Astrocyte (in vitro differentiated cells and primary cell): ENCODE data around the gene NEMP2.

Source experiments
- EZH2 ChIP-seq: IDR thresholded peaks from 2 replicates; pipeline ENCODE4 v1.6.1; 2012; ENCODE audit warnings: mild to moderate bottlenecking, low read length, inconsistent platforms; ENCODE audit not compliant: insufficient read depth
- TF ChIP-seq, protein P1 (sequence below): IDR thresholded peaks from 2 replicates; pipeline ENCODE4 v1.5.1; 2011; ENCODE audit warnings: low read depth, mild to moderate bottlenecking, inconsistent platforms, low read length, moderate library complexity; ENCODE audit not compliant: insufficient read depth

DNA sequence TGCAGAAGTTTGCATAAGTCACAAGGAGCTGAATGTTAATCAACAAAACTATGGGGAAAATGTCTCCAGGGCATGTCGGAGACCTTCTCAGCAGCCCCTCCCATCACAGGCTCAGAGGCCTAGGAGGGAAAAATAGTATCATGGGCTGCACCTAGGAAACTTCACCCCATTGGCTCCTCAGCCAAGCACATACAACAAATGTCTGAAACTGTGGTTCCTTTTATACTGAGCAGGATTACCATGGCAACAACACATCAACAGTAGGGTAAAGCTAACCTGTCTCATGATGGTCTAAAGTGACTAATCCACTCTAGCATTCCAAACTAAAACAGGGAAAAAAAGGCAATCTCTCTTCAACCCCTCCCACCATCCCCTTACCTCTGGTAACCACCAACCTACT is 3.2 kb upstream of the NEMP2 start:
- no peak for TF ChIP-seq EZH2
- TF ChIP-seq, protein P1, sequence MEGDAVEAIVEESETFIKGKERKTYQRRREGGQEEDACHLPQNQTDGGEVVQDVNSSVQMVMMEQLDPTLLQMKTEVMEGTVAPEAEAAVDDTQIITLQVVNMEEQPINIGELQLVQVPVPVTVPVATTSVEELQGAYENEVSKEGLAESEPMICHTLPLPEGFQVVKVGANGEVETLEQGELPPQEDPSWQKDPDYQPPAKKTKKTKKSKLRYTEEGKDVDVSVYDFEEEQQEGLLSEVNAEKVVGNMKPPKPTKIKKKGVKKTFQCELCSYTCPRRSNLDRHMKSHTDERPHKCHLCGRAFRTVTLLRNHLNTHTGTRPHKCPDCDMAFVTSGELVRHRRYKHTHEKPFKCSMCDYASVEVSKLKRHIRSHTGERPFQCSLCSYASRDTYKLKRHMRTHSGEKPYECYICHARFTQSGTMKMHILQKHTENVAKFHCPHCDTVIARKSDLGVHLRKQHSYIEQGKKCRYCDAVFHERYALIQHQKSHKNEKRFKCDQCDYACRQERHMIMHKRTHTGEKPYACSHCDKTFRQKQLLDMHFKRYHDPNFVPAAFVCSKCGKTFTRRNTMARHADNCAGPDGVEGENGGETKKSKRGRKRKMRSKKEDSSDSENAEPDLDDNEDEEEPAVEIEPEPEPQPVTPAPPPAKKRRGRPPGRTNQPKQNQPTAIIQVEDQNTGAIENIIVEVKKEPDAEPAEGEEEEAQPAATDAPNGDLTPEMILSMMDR = no peak
